Glutamatergic neuron (in vitro differentiated cells): ENCODE measurements around the gene BTBD9. TPM values are rescaled to one million over a fixed set of nuclear protein-coding genes. Genes with fewer than 3 reads are reported as not detected.

ENCODE experiments used
- DNase-seq: peaks from one replicate; pipeline ENCODE4 v3.0.0; 2022
- H3K27ac Mint-ChIP-seq: one replicate; pipeline ENCODE4 v1.8.0; 2020; ENCODE audit warnings: mild to moderate bottlenecking, mixed read lengths, inconsistent platforms; ENCODE audit not compliant: unreplicated experiment
- H3K27me3 Mint-ChIP-seq: one replicate; pipeline ENCODE4 v1.8.0; 2020; ENCODE audit warnings: mild to moderate bottlenecking, moderate library complexity, mixed read lengths, inconsistent platforms; ENCODE audit not compliant: unreplicated experiment
- H3K36me3 Mint-ChIP-seq: one replicate; pipeline ENCODE4 v1.8.0; 2020; ENCODE audit warnings: mild to moderate bottlenecking, mixed read lengths, inconsistent platforms; ENCODE audit not compliant: unreplicated experiment
- H3K4me1 Mint-ChIP-seq: one replicate; pipeline ENCODE4 v1.8.0; 2020; ENCODE audit warnings: mild to moderate bottlenecking, low read depth, mixed read lengths, inconsistent platforms; ENCODE audit not compliant: unreplicated experiment
- H3K4me3 Mint-ChIP-seq: one replicate; pipeline ENCODE4 v1.8.0; 2020; ENCODE audit warnings: mild to moderate bottlenecking, mixed read lengths, inconsistent platforms; ENCODE audit not compliant: unreplicated experiment
- H3K9me3 Mint-ChIP-seq: one replicate; pipeline ENCODE4 v1.8.0; 2020; ENCODE audit warnings: mild to moderate bottlenecking, moderate library complexity, mixed read lengths, inconsistent platforms; ENCODE audit not compliant: unreplicated experiment
- CTCF ChIP-seq: fragments of 200-600 bp; sonication (generic); IDR thresholded peaks from one replicate; pipeline ENCODE4 v1.5.0; 2021; ENCODE audit not compliant: partially characterized antibody, unreplicated experiment
- total RNA-seq: library from RNA; stranded (reverse); fragmentation: NEBNext Ultra II Directional; extraction: Animal tissue kit (Norgen Biotek cat#: 25700); gene quantifications from one replicate; pipeline ENCODE4 v1.2.1, GENCODE V29; 2021; ENCODE audit not compliant: unreplicated experiment

The BTBD9 gene
- total RNA-seq, 1 donor from 2014 or later = 18.8 TPM

- DNase-seq = no peak
- Mint-ChIP-seq H3K4me1 (peaks cover 53% of the 10 kb centered on the region), H3K27me3 (peaks cover 10% of the 10 kb centered on the region), H3K36me3 (no peaks in the 10 kb centered on the region), H3K4me3 (no peak overlapping the region), H3K27ac (no peak overlapping the region), H3K9me3 (peaks cover 3% of the 10 kb centered on the region)
- TF ChIP-seq CTCF = no peak
These were observed 467.6 kb downstream of the BTBD9 start for GRCh38 chr6:38171997-38172738.

GRCh38 chr6:38170666-38171355 is 468.9 kb downstream of the BTBD9 start:
- Mint-ChIP-seq H3K9me3 (peaks cover 2% of the 10 kb centered on the region), H3K27ac (peak overlapping the region; percentile 39), H3K27me3 (peaks cover 12% of the 10 kb centered on the region), H3K4me3 (peak overlapping the region; percentile 57), H3K4me1 (peaks cover 40% of the 10 kb centered on the region), H3K36me3 (no peaks in the 10 kb centered on the region)
- DNase-seq = no peak
- no peak for TF ChIP-seq CTCF

- H3K9me3 Mint-ChIP-seq = peaks cover 2% of the 10 kb centered on the region
These were observed 469.7 kb downstream of the BTBD9 start for GRCh38 chr6:38169977-38170526.

GRCh38 chr6:38169221-38169976 is 470.3 kb downstream of the BTBD9 start:
- Mint-ChIP-seq H3K4me3 (peak overlapping the region; percentile 42), H3K27ac (peak overlapping the region; percentile 88), H3K9me3 (peaks cover 2% of the 10 kb centered on the region), H3K27me3 (peaks cover 12% of the 10 kb centered on the region), H3K4me1 (peaks cover 37% of the 10 kb centered on the region), H3K36me3 (no peaks in the 10 kb centered on the region)
- peak; percentile 28 for TF ChIP-seq CTCF
- DNase-seq = peak; percentile 51

More at GRCh38 chr6:38169977-38170526, 469.7 kb downstream of the BTBD9 start:
- Mint-ChIP-seq H3K4me1 (peaks cover 40% of the 10 kb centered on the region), H3K4me3 (peak overlapping the region; percentile 42), H3K36me3 (no peaks in the 10 kb centered on the region), H3K27ac (peak overlapping the region; percentile 88), H3K27me3 (peaks cover 12% of the 10 kb centered on the region)
- TF ChIP-seq CTCF = no peak
- DNase-seq = no peak
